Motor neuron (in vitro differentiated cells): ENCODE measurements around the gene SLC38A6. TPM values are rescaled to one million over a fixed set of nuclear protein-coding genes. Genes with fewer than 3 reads are reported as not detected.
A peak's percentile ranks its signal among the peaks of the same experiment; 100 is the strongest.
"Not testable (repeated sequence)": the region's sequence is repeated elsewhere in the genome, so short reads cannot be mapped to it uniquely, and the experiment has no call there.

Source experiments
- ATAC-seq, 8 experiments: fragments of 200-7000 bp; cut with Tn5 transposase; replicated peaks in 6 of 8; 2 replicates each; pipeline ENCODE4 v1.8.0; 2021; ENCODE audit warnings: mild to moderate bottlenecking in 8 of 8, moderate library complexity in 8 of 8
- H3K27ac ChIP-seq, 2 donors: fragments of 250-450 bp; sonication (Bioruptor Pico); 2 replicates each; pipeline ENCODE4 v1.9.0; 2021; ENCODE audit warnings: antibody characterized with exemption in 2 of 2, mild to moderate bottlenecking in 2 of 2, moderate library complexity in 1 of 2
- H3K4me1 ChIP-seq, 2 donors: fragments of 250-450 bp; sonication (Bioruptor Pico); replicated peaks in 1 of 2; 2 replicates each; pipeline ENCODE4 v1.6.1; 2021; ENCODE audit warnings: antibody characterized with exemption in 2 of 2, mild to moderate bottlenecking in 2 of 2, moderate library complexity in 1 of 2
- H3K4me3 ChIP-seq, 5 donors: fragments of 250-450 bp; sonication (Bioruptor Pico); 2 replicates each; pipeline ENCODE4 v1.9.0; 2021; ENCODE audit warnings: antibody characterized with exemption in 5 of 5, mild to moderate bottlenecking in 5 of 5, moderate library complexity in 4 of 5
- WGBS, 10 experiments: fragments of 450-650 bp; shearing (Covaris generic); methylation state at CpG; one replicate each; pipeline ENCODE4 v1.0.0; 2022; 5-methylcytosine and 5-hydroxymethylcytosine counted together
- in situ Hi-C, 9 experiments: fragments of 400-800 bp; cut with MboI; loops; one replicate each; pipeline ENCODE4 v1.15.0; 2021; ENCODE audit warnings: low sequenced_read_pairs in 9 of 9, low pct_unique_long_range_greater_than_20kb in 2 of 9; ENCODE audit not compliant: unreplicated experiment in 9 of 9
- total RNA-seq, 8 experiments: library from RNA; unstranded; fragments of 300-600 nt; gene quantifications; 2 replicates each; pipeline versions ENCODE4 v1.2.3 to v1.2.4, GENCODE V29; 2022

Gene SLC38A6
- total RNA-seq, 8 experiments from 2014 or later = 6.6 to 52.5 (median 23.1) TPM

DNA sequence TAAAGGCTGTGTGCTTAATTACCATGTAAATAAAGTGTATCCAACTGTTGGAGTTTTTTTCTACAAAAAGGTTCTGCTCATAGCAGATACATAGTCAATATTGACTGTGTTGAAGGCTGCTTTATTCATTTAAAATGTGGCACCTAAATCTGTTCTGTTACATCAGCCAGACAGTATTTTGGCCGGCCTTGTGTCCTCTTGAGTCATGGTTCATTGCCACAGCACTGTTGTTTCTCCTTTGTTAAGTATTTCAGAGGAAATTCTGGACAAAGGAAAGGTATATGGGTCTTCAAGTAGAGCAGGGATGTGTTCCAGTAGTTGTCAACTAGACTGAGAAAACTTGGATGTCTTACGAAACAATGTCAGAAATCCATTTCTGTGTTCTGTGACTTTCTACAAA is 95.5 kb downstream of the SLC38A6 start:
- Histone ChIP-seq H3K4me1 (no peaks in the 10 kb centered on the region), H3K27ac (no peak overlapping the region), H3K4me3 (no peak overlapping the region)
- in situ Hi-C loops = no loop called here
- ATAC-seq = peak in 1 of 8 experiments; percentile 59
- 58 to 100% (median 85%) methylated on average over 1 to 2 of the region's 2 CpGs for WGBS, 10 experiments

- in situ Hi-C loops = no loop called here
- Histone ChIP-seq H3K4me3 (no peak overlapping the region), H3K4me1 (no peaks in the 10 kb centered on the region), H3K27ac (no peak overlapping the region)
- peak in 1 of 8 experiments; percentile 2 for ATAC-seq
Observed at GRCh38 chr14:61077437-61077836, 96.4 kb downstream of the SLC38A6 start.

DNA sequence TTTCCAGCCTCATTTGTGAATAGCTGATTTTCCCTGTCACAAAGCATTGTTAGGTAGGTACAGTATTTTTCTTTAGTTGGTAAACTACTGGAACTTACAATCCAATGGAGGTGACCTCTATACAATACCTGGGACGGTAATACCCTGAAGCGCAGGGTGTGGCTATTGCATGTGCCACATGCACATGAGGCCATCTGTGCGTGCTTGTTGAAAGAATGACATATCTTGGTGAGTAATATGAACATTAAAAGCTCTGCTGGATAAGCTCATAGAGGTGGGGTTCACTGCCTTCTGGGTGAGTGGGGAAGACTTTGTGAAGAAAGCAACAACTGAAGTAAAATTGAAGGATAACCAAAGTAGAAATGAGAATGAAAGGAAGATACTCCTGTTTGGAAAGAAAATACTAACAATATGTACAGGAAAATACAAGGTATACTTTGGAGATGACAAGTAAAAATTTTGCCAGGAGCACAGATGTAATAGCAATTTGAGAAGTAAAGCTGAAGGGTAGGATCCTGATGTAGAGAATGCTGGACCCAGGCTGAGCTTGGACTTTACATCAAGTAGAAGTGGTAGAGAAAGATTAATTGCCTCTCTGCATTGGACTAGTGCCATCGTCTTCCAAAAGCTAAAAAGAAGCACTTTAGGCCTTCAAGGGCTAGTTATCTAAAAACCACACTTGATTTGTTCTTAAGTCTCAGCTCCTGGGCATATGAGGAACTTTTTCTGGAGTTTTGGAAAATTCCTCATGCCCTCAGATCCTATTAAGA is 97.1 kb downstream of the SLC38A6 start:
- in situ Hi-C loops = no loop called here
- 25 to 100% (median 93%) methylated on average over 1 to 4 of the region's 4 CpGs for WGBS, 10 experiments
- Histone ChIP-seq H3K27ac (no peak overlapping the region), H3K4me1 (no peaks in the 10 kb centered on the region), H3K4me3 (no peak overlapping the region)
- ATAC-seq = peak in 3 of 8 experiments; percentile 57 to 72 (median 61)

DNA sequence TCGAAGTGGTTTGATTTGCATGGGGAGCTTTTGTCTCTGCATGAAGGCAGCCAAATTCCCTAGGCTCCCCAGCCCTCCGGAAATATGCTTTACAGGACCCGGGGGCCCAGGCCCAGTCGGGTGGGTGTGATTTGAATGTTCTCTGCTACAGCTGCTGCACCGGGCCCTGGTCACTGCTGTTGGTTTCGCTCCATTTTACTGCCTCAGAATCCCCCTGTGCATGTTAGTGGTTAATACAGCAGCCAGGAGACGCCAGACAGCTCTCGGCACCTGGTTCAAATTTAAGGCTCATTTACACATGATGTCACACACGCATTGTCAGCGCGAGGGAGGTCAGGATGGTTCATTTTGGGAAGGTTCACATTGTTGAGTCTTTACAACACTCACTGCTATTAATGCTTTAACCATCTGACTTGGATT is 99.6 kb downstream of the SLC38A6 start:
- no peak overlapping the region for H3K4me3 ChIP-seq
- in situ Hi-C loops = no loop called here
- no peak overlapping the region for H3K27ac ChIP-seq
- peak in 3 of 8 experiments; percentile 81 to 89 (median 86) for ATAC-seq
- H3K4me1 ChIP-seq = no peaks in the 10 kb centered on the region
- 2 to 73% (median 42%) methylated on average over 3 to 7 of the region's 11 CpGs; no CpG with 5 or more reads in 4 of the 10 experiments for WGBS, 10 experiments

DNA sequence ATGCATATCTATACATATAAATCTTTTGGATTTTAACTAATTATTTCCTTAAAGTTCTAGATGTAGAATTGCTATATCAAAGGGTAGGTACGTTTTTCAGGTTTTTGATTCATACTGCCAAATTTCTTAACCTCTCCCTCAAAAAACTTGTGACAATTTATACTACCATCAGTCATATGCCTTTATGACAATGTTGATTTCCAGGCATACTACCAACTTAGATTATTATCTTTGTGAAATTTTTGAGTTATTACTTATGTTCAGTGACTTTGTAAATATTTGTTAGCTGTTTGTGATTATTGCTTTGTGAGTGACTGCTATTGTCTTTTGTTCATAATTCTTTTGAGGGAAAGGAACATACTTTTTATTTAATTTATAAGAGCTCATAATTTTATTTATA is 107.0 kb downstream of the SLC38A6 start:
- no peak overlapping the region for H3K4me3 ChIP-seq
- ATAC-seq = no peak
- in situ Hi-C loops = no loop called here
- no peaks in the 10 kb centered on the region for H3K4me1 ChIP-seq
- no peak overlapping the region for H3K27ac ChIP-seq
- 38 to 100% (median 80%) methylated on average over 1 of the region's 1 CpG; no CpG with 5 or more reads in 1 of the 10 experiments for WGBS, 10 experiments

GRCh38 chr14:61089126-61089750 is 108.2 kb downstream of the SLC38A6 start:
- Histone ChIP-seq H3K4me3 (no peak overlapping the region), H3K4me1 (no peaks in the 10 kb centered on the region), H3K27ac (no peak overlapping the region)
- WGBS, 10 experiments = 67 to 100% (median 96%) methylated on average over 1 to 2 of the region's 2 CpGs; no CpG with 5 or more reads in 4 of the 10 experiments
- in situ Hi-C loops = no loop called here
- peak in 1 of 8 experiments; percentile 20 for ATAC-seq

DNA sequence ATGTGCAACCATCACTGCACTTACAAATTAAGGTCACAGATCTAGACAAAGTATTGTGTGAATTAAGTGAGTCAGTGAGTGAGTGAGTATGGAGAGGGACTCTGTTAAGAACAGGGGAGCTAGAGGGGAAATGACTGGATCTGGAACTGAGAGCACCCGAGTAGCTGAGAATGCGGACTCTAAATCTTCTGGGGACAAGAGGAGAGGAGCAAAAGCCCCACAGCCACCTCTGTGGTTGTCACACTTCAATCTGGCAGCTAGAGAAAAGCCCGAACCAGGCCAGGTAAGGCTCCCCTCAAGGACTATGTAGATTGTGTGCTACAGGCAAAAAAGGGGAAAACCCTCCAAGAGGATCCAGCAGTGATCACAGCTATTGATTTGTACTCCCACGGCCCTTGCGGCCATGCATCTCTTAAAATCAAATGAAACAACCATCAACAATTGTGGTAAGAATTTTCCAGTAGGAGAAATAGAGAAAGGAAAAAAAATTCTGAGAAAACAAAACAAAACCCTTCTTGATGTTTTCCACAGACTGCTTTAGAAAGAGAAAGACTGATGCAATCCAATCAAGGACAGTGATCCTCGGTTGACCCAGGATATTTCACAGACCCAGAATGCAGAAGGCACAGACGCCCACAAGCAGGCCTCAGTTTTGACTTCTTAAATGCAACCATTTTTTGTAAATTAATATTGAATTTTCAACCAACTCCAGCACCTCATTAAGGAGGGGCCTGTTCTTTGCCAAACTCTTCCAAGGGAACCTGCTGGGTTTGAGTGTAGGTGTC is 109.6 kb downstream of the SLC38A6 start:
- no peak for ATAC-seq
- H3K4me1 ChIP-seq = no peaks in the 10 kb centered on the region
- H3K27ac ChIP-seq = no peak overlapping the region
- in situ Hi-C loops = no loop called here
- no peak overlapping the region for H3K4me3 ChIP-seq
- WGBS, 10 experiments = 50 to 92% (median 73%) methylated on average over 1 to 7 of the region's 7 CpGs; no CpG with 5 or more reads in 1 of the 10 experiments

GRCh38 chr14:61091657-61092273 is 110.7 kb downstream of the SLC38A6 start:
- Histone ChIP-seq H3K4me3 (no peak overlapping the region), H3K4me1 (no peaks in the 10 kb centered on the region), H3K27ac (no peak overlapping the region)
- in situ Hi-C loops = no loop called here
- WGBS, 10 experiments = 42 to 100% (median 92%) methylated on average over 1 to 2 of the region's 2 CpGs; no CpG with 5 or more reads in 3 of the 10 experiments
- peak in 1 of 8 experiments; percentile 42 for ATAC-seq

DNA sequence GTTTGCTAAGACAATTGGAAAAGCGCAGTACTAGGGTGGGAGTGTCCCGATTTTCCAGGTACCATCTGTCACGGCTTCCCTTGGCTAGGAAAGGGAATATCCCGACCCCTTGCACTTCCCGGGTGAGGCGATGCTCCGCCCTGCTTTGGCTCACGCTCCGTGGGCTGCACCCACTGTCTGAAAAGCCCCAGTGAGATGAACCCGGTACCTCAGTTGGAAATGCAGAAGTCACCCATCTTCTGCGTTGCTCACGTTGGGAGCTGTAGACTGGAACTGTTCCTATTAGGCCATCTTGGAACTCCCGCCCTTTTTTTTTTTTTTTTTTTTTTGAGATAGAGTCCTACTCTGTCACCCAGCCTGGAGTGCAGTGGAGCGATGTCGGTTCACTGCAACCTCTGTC is 117.1 kb downstream of the SLC38A6 start:
- in situ Hi-C loops, ATAC-seq, H3K4me3 ChIP-seq, H3K27ac ChIP-seq: not testable (repeated sequence)
- WGBS, 10 experiments = 65 to 100% (median 97%) methylated on average over 1 to 9 of the region's 15 CpGs; no CpG with 5 or more reads in 5 of the 10 experiments
- peaks cover 12 to 18% of the 10 kb centered on the region in 2 donors for H3K4me1 ChIP-seq

DNA sequence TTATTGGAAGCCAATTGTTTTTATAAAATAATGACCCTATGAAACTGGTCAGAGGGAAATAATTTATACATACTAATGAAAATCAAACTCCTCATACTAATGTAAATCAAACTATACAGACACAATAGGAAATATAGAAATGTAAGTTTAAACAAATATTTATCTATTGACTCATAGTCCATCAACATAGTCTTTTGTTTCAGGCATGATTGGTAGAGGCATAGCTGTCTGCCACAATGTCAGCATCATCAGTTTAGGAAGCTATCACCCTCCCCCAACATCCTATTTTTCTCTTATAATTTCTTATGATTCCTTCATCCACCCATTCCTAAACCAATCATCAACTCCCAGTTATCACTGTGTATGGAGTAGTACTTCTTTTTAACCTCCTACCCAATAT is 117.7 kb downstream of the SLC38A6 start:
- no peak overlapping the region for H3K4me3 ChIP-seq
- ATAC-seq = no peak
- in situ Hi-C loops = no loop called here
- H3K27ac ChIP-seq = no peak overlapping the region
- peaks cover 18 to 24% of the 10 kb centered on the region in 2 donors for H3K4me1 ChIP-seq

DNA sequence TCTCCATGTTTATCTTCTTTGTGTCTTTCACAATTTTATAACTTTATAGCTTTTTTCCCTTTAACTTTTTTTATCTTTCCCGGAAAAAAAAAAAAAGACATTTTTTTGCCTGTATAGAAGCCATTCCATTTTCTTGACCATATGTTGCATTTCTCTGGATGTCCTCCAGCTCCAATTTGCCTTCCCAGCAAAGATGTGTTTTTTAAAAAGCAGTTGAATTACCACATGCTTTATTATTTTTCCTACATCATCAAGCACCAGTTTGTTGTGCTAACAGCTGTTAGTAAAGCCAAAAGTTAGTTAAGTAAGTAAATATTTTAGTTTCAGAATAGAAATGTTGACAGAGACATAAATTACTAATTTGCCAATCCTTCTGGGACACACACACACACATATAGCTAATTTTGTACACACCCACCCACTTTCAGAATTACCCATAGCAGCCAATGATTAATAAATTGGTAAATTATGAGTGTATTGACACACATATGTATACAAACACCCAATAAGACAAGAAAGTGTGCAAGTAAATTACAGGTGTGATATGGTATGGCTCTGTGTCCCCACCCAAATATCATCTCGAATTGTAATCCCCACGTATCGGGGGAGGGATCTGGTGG is 118.3 kb downstream of the SLC38A6 start:
- Histone ChIP-seq H3K4me3 (no peak overlapping the region), H3K4me1 (peaks cover 24 to 30% of the 10 kb centered on the region in 2 donors), H3K27ac (no peak overlapping the region)
- in situ Hi-C loops = no loop called here
- 13 to 100% (median 85%) methylated on average over 1 to 4 of the region's 4 CpGs for WGBS, 10 experiments
- ATAC-seq = no peak

DNA sequence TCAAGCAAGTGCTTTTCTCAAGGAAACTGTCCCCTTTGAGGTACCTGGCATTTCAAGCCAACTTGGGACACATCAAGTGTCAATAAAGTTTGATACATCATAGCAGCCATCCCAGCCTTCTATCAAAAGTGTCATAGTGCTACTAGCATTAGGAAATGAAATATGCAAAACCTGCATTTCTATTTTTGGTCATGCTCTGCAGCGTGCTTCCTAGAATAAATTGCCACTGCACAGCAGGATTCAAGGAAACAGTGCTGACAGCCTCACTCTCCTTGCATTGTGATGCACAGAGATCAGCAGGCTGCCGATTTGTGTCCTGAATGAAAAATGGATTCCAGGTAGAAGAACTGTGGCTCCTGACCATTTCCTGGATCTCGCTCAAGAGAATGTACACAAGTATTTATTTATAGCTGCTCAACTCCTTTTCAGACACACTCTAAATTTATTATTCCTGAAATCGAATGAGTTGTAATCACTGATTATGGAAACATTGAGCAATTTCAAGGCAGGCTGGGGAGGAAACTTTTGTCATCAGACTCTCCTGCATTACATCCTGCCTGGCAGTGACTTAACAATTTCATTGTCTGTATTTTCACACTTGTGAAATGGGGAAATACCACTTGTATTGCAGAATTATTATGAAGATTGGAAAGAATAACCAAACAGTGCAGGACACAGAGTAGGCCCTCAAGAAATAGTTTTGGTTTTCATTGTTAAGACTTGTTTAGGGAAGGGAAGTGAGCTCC is 120.9 kb downstream of the SLC38A6 start:
- WGBS, 10 experiments = 0 to 27% (median 10%) methylated on average over 1 to 4 of the region's 4 CpGs; no CpG with 5 or more reads in 2 of the 10 experiments
- in situ Hi-C loops = no loop called here
- H3K27ac ChIP-seq = no peak overlapping the region
- peak; percentile 12 to 85 (median 64) for ATAC-seq
- H3K4me3 ChIP-seq = no peak overlapping the region
- H3K4me1 ChIP-seq = peaks cover 24 to 31% of the 10 kb centered on the region in 2 donors
